Measurements from ENCODE around the gene CLEC1A. TPM values are rescaled to one million over a fixed set of nuclear protein-coding genes. Genes with fewer than 3 reads are reported as not detected.
A peak's percentile ranks its signal among the peaks of the same experiment; 100 is the strongest.
"Not testable (repeated sequence)": the region's sequence is repeated elsewhere in the genome, so short reads cannot be mapped to it uniquely, and the experiment has no call there.

Gene CLEC1A
- total and polyA plus RNA-seq, 12 donors: 1.2 to 6.6 (median 2.9) TPM

DNA sequence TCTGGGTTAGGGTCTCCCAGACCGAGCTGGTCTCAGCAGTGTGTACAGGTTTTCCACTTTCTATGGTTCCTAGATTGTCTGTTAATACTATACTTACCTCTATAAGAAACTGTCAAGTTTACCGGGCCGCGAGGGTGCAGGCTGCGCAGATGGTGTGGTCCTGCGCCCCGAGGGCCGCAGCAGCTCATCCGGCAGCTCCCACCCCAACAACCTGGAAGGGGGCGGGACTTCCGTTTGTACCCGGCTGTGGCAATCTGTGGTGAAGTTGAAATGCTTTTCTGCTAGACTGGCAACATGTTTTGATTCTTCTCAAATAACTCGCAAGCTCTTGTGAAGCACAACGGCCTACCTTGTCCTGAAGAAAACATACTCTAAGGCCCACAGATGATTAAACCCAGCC is 68.3 kb downstream of the CLEC1A start, which contains the start of gene CLEC9A:
CLEC9A (plus strand) TSS at position 237 of the 400 bp plus-strand sequence. CDS start 22,006 bp downstream, outside the sequence.
- no peak for DNase-seq
- no peak within 1 kb of the TSS for H3K27ac ChIP-seq
- 94 to 98% methylated on average over 14 of the region's 14 CpGs for WGBS, 2 donors
- ATAC-seq: no peak
- intact Hi-C loops (cut with DNase I): loop anchor here in 4 of 10 donors (5.0 kb wide), 3 partner anchors 107 to 157 kb away; no protein-coding TSS in a partner anchor
- H3K9me3 ChIP-seq: no peaks in the 10 kb centered on the region
- TF ChIP-seq, protein P1, sequence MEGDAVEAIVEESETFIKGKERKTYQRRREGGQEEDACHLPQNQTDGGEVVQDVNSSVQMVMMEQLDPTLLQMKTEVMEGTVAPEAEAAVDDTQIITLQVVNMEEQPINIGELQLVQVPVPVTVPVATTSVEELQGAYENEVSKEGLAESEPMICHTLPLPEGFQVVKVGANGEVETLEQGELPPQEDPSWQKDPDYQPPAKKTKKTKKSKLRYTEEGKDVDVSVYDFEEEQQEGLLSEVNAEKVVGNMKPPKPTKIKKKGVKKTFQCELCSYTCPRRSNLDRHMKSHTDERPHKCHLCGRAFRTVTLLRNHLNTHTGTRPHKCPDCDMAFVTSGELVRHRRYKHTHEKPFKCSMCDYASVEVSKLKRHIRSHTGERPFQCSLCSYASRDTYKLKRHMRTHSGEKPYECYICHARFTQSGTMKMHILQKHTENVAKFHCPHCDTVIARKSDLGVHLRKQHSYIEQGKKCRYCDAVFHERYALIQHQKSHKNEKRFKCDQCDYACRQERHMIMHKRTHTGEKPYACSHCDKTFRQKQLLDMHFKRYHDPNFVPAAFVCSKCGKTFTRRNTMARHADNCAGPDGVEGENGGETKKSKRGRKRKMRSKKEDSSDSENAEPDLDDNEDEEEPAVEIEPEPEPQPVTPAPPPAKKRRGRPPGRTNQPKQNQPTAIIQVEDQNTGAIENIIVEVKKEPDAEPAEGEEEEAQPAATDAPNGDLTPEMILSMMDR (IDR thresholded peaks at IDR 0.05): no peak
- peaks cover 0 to 18% (median 0%) of the 10 kb centered on the region in 9 donors for H3K4me1 ChIP-seq
- no peaks in the 10 kb centered on the region for H3K27me3 ChIP-seq
- no peaks in the 10 kb centered on the region for H3K36me3 ChIP-seq
- H3K4me3 ChIP-seq: no peak within 1 kb of the TSS

DNA sequence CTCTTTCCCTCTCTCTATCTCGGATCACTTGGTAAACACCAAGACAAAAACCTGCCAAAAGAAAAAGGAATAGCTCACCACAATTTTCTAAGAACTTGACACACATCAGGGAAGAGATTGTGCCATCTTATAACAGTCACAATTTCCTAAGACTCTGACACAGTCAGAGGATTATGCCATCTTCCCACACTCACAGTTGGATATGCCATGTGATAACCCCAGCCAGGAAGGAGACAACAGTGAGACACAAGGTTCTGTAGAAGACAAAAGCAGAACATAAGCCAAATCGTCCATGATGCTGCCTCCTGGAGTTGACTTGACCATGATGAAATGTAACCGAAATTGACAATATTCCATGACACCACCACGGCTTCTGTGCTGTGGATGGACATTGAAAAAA is 71.1 kb downstream of the CLEC1A start:
- Histone ChIP-seq H3K9me3 (no peaks in the 10 kb centered on the region), H3K4me3 (no peak overlapping the region), H3K4me1 (peaks cover 0 to 9% (median 0%) of the 10 kb centered on the region in 9 donors), H3K36me3 (no peaks in the 10 kb centered on the region), H3K27ac (peak overlapping the region in 1 of 10 donors; percentile 69), H3K27me3 (peaks cover 0 to 2% (median 0%) of the 10 kb centered on the region in 7 donors)
- WGBS, 2 donors: 66 to 67% methylated on average over 4 of the region's 4 CpGs
- TF ChIP-seq, protein P1 (IDR thresholded peaks at IDR 0.05): no peak
- ATAC-seq (peak in 2 of 8 donors; percentile 39 to 65), DNase-seq (no peak)
- intact Hi-C loops (cut with DNase I): no loop called here

DNA sequence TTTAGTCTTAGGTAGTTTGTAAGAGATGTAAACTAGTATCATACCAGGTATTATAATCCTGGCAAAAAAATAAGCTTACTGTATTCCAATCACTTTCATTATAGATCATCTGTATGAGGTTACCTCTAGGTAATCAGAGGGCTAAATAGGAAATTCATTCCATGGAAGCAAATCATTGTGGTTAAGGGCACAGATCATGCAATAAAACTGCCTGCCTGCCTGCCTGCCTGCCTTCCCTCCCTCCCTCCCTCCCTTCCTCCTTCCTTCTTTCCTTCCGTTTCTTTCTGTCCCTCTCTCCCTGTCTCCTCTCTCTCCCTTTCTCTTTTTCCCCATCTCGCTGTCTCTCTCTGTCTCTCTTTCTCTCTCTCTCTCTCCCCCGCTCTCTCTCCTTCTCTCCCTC is 71.5 kb downstream of the CLEC1A start:
- TF ChIP-seq, protein P1 (IDR thresholded peaks at IDR 0.05): no peak
- ATAC-seq: no peak
- Histone ChIP-seq H3K36me3 (no peaks in the 10 kb centered on the region), H3K27me3 (peaks cover 0 to 3% (median 0%) of the 10 kb centered on the region in 7 donors), H3K4me3 (no peak overlapping the region), H3K4me1 (peaks cover 0 to 9% (median 0%) of the 10 kb centered on the region in 9 donors), H3K9me3 (no peaks in the 10 kb centered on the region), H3K27ac (peak overlapping the region in 1 of 10 donors; percentile 69)
- intact Hi-C loops (cut with DNase I): no loop called here
- WGBS, 2 donors: 67 to 69% methylated on average over 3 of the region's 3 CpGs
- no peak for DNase-seq

DNA sequence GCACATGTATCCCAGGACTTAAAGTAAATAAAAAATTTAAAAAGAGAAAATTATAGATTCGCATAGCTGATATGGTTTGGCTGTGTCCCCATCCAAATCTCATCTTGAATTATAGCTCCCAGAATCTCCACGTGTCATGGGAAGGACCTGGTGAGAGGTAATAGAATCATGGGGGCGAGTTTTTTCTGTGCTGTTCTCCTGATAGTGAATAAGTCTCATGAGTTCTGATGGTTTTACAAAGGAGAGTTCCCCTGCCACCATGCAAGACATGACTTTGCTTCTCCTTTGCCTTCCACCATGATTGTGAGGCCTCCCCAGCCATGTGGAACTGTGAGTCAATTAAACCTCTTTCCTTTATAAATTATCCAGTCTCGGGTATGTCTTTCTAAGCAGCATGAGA is 72.1 kb downstream of the CLEC1A start:
- H3K4me3 ChIP-seq; H3K36me3 ChIP-seq; H3K4me1 ChIP-seq; H3K27me3 ChIP-seq; H3K27ac ChIP-seq; DNase-seq; H3K9me3 ChIP-seq; ATAC-seq; intact Hi-C loops (cut with DNase I): not testable (repeated sequence)
- 84 to 91% methylated on average over 4 of the region's 4 CpGs for WGBS, 2 donors

DNA sequence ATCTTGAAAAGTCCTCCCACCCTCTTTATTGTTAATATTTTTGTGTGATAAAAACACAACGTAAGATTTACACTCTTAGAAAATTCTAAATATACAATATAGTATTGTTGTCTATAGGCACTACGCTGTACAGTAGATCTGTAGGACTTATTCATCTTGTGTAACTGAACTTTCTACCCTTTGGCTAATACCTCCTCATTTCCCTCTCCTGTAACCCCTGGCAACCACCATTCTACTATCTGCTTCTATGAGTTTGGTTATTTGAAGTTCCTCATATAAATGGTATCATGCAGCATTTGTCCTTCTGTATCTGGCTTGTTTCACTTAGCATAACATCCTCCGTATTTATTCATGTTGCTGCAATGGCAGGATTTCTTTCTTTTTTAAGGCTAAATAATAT is 73.5 kb downstream of the CLEC1A start:
- intact Hi-C loops (cut with DNase I): no loop called here
- no peak for ATAC-seq
- H3K9me3 ChIP-seq: no peaks in the 10 kb centered on the region

More for the DNA sequence above, 73.5 kb downstream of the CLEC1A start:
- Histone ChIP-seq H3K4me3 (no peak overlapping the region), H3K27ac (no peak overlapping the region), H3K4me1 (peaks cover 0 to 6% (median 0%) of the 10 kb centered on the region in 9 donors), H3K27me3 (peaks cover 0 to 3% (median 0%) of the 10 kb centered on the region in 7 donors), H3K36me3 (no peaks in the 10 kb centered on the region)
- TF ChIP-seq, protein P1 (IDR thresholded peaks at IDR 0.05): no peak
- 93 to 95% methylated on average over 3 of the region's 3 CpGs for WGBS, 2 donors
- DNase-seq: no peak

All from heart right ventricle (tissue), 16 donors.